A549 (cell line): Measurements from ENCODE around the gene EXOSC5. TPM values are rescaled to one million over a fixed set of nuclear protein-coding genes. Genes with fewer than 3 reads are reported as not detected.
A peak's percentile ranks its signal among the peaks of the same experiment; 100 is the strongest.

ENCODE experiments used
- ATAC-seq, 2 experiments: fragments of 200-7000 bp in 1 of 2; fragments of >200 bp in 1 of 2; cut with Nextera tagmentation in 1 of 2; cut with Tn5 transposase in 1 of 2; 3 replicates each; pipeline versions ENCODE4 v1.8.0 to v1.9.1; 2018 to 2020; ENCODE audit warnings: mild to moderate bottlenecking in 1 of 2, moderate library complexity in 1 of 2
- CTCF ChIA-PET: fragments of 300-600 bp; sonication (Branson Sonifier 250); formaldehyde crosslinking; extraction: SDS; loops from one replicate; lab custom pipeline; 2021; ENCODE audit warnings: antibody characterized with exemption, inconsistent platforms; lab: Yijun Ruan, JAX
- POLR2A ChIA-PET: fragments of 350-600 bp; formaldehyde crosslinking; extraction: SDS; loops from one replicate; lab custom pipeline; 2021; ENCODE audit warnings: antibody characterized with exemption, inconsistent platforms; lab: Yijun Ruan, JAX
- DNase-seq, 2 experiments: peaks; one replicate each; pipeline versions ENCODE4 v3.0.0 to v3.0.0-alpha.2; 2011 to 2016; ENCODE audit warnings: low read depth in 1 of 2, low spot score in 1 of 2
- FAIRE-seq: peaks from 2 replicates; lab custom pipeline; 2011; peaks lifted over from hg19 to GRCh38; lab: Jason Lieb, UNC
- H3K27ac ChIP-seq, 2 experiments: fragments of >200 bp; sonication (Bioruptor Twin); formaldehyde crosslinking; 3 replicates each; pipeline ENCODE4 v1.5.1; 2016 to 2017
- H3K4me1 ChIP-seq: fragments of >200 bp; sonication (Bioruptor Twin); formaldehyde crosslinking; 3 replicates; pipeline ENCODE4 v1.6.1; 2016
- H3K4me2 ChIP-seq: fragments of >200 bp; sonication (Bioruptor Twin); formaldehyde crosslinking; 3 replicates; pipeline ENCODE4 v1.6.1; 2016
- H3K4me3 ChIP-seq: fragments of >200 bp; sonication (Bioruptor Twin); formaldehyde crosslinking; 3 replicates; pipeline ENCODE4 v1.5.1; 2016
- H3K9me3 ChIP-seq: fragments of >200 bp; sonication (Bioruptor Twin); formaldehyde crosslinking; 3 replicates; pipeline ENCODE4 v1.6.1; 2016
- ATOH8 ChIP-seq: fragments of 250-450 bp; sonication (Bioruptor Pico); IDR thresholded peaks from 2 replicates; pipeline ENCODE4 v1.5.0; 2020; ENCODE audit warnings: low read depth, mild to moderate bottlenecking, moderate library complexity
- BHLHE40 ChIP-seq: IDR thresholded peaks from 2 replicates; pipeline ENCODE4 v1.6.1; 2012; ENCODE audit warnings: low read depth, low read length, inconsistent platforms
- CBX2 ChIP-seq: fragments of 200-600 bp; sonication (generic); IDR thresholded peaks from 2 replicates; pipeline ENCODE4 v1.6.1; 2016; ENCODE audit warnings: low read depth, mild to moderate bottlenecking, borderline replicate concordance
- CBX8 ChIP-seq: fragments of 200-600 bp; sonication (generic); IDR thresholded peaks from 2 replicates; pipeline ENCODE4 v1.6.1; 2016
- CEBPB ChIP-seq, 2 experiments: fragments of >200 bp in 1 of 2; sonication (Bioruptor Twin) in 1 of 2; formaldehyde crosslinking in 1 of 2; IDR thresholded peaks; 2 replicates each; pipeline ENCODE4 v1.6.1; 2012 to 2016
- CHD2 ChIP-seq: fragments of 150-350 bp; IDR thresholded peaks from 2 replicates; pipeline ENCODE4 v1.6.1; 2014; ENCODE audit warnings: low read length; ENCODE audit not compliant: partially characterized antibody
- CHD4 ChIP-seq: fragments of 200-600 bp; sonication (generic); IDR thresholded peaks from 2 replicates; pipeline ENCODE4 v1.6.1; 2016; ENCODE audit warnings: antibody characterized with exemption, mild to moderate bottlenecking, borderline replicate concordance
- E2F6 ChIP-seq: IDR thresholded peaks from 2 replicates; pipeline ENCODE4 v1.6.1; 2012; ENCODE audit warnings: low read depth, borderline replicate concordance
- EP300 ChIP-seq, 2 experiments: fragments of >200 bp; sonication (Bioruptor Twin); formaldehyde crosslinking; IDR thresholded peaks; 2 replicates in 1 of 2; 3 replicates in 1 of 2; pipeline ENCODE4 v1.6.1; 2016 to 2017
- ESRRA ChIP-seq: fragments of 150-350 bp; IDR thresholded peaks from 2 replicates; pipeline ENCODE4 v1.6.1; 2014; ENCODE audit warnings: mild to moderate bottlenecking, low read length, borderline replicate concordance
- FOSB ChIP-seq: fragments of 250-450 bp; sonication (Bioruptor Pico); IDR thresholded peaks from 2 replicates; pipeline ENCODE4 v1.5.0; 2020; ENCODE audit warnings: mild to moderate bottlenecking, moderate library complexity
- FOSL2 ChIP-seq, 2 experiments: fragments of 450-650 bp in 1 of 2; fragments of >200 bp in 1 of 2; sonication (Bioruptor Twin) in 1 of 2; formaldehyde crosslinking; IDR thresholded peaks; 2 replicates each; pipeline versions ENCODE4 v1.5.0 to v1.6.1; 2016 to 2020; ENCODE audit warnings: mild to moderate bottlenecking in 1 of 2, moderate library complexity in 1 of 2
- FOXS1 ChIP-seq: fragments of 250-450 bp; sonication (Bioruptor Pico); IDR thresholded peaks from 2 replicates; pipeline ENCODE4 v1.5.0; 2020; ENCODE audit warnings: mild to moderate bottlenecking, moderate library complexity
- GATA3 ChIP-seq: IDR thresholded peaks from 2 replicates; pipeline ENCODE4 v1.6.1; 2012; ENCODE audit warnings: borderline replicate concordance
- HOXB5 ChIP-seq: fragments of 250-450 bp; sonication (Bioruptor Pico); IDR thresholded peaks from 2 replicates; pipeline ENCODE4 v1.5.0; 2020; ENCODE audit warnings: mild to moderate bottlenecking, moderate library complexity
- MYC ChIP-seq: IDR thresholded peaks from 2 replicates; pipeline ENCODE4 v1.6.1; 2012; ENCODE audit warnings: mild to moderate bottlenecking, inconsistent platforms, low read length, improper control_type of control experiment, borderline replicate concordance
- NR3C1 ChIP-seq: fragments of >200 bp; sonication (Bioruptor Twin); formaldehyde crosslinking; IDR thresholded peaks from 3 replicates; pipeline ENCODE4 v1.6.1; 2017
- PHF8 ChIP-seq: fragments of 200-600 bp; sonication (generic); IDR thresholded peaks from 2 replicates; pipeline ENCODE4 v1.6.1; 2016; ENCODE audit warnings: low read depth, mild to moderate bottlenecking, antibody characterized with exemption, moderate library complexity, borderline replicate concordance
- POLR2AphosphoS2 ChIP-seq: conservative IDR thresholded peaks from 2 replicates; pipeline ENCODE4 v1.6.1; 2012; ENCODE audit warnings: low read length, improper control_type of control experiment, inconsistent platforms
- RCOR1 ChIP-seq: fragments of 150-350 bp; IDR thresholded peaks from 2 replicates; pipeline ENCODE4 v1.6.1; 2014; ENCODE audit warnings: antibody characterized with exemption, low read length, low read depth
- RNF2 ChIP-seq: fragments of 200-600 bp; sonication (generic); IDR thresholded peaks from 2 replicates; pipeline ENCODE4 v1.6.1; 2016; ENCODE audit warnings: low read depth, mild to moderate bottlenecking, antibody characterized with exemption, moderate library complexity, borderline replicate concordance
- TFCP2L1 ChIP-seq: fragments of 250-450 bp; sonication (Bioruptor Pico); IDR thresholded peaks from 2 replicates; pipeline ENCODE4 v1.5.0; 2021; ENCODE audit warnings: mild to moderate bottlenecking
- ZFP36 ChIP-seq: fragments of 450-650 bp; IDR thresholded peaks from 2 replicates; pipeline ENCODE4 v1.6.1; 2014; ENCODE audit warnings: borderline replicate concordance; ENCODE audit not compliant: partially characterized antibody
- ZSCAN20 ChIP-seq: fragments of 250-450 bp; sonication (Bioruptor Pico); IDR thresholded peaks from 2 replicates; pipeline ENCODE4 v1.8.0; 2022; ENCODE audit warnings: mild to moderate bottlenecking, moderate library complexity
- WGBS: methylation state at CpG from one replicate; pipeline ENCODE4 v1.1.6; 2017; ENCODE audit errors: missing lambda C conversion rate; 5-methylcytosine and 5-hydroxymethylcytosine counted together
- polyA plus RNA-seq, 4 experiments: library from polyadenylated mRNA; depleted of rRNA in 3 of 4; stranded (reverse); fragments of >200 nt; fragmentation: RNase III in 1 of 4; extraction: RNeasy Plus Mini Kit Qiagen cat#74134 plus additional on column Dnase treatment in 1 of 4; gene quantifications; 2 replicates in 3 of 4; 3 replicates in 1 of 4; pipeline ENCODE4 v1.2.3, GENCODE V29; 2011 to 2017
- small RNA-seq, 6 experiments: library from RNA; depleted of rRNA; stranded (forward); fragments of <200 nt; gene quantifications; one replicate each; pipeline ENCODE3, GENCODE V24; 2012
- TF ChIP-seq, protein P1 (sequence below): IDR thresholded peaks from 2 replicates; pipeline ENCODE4 v1.6.1; 2012
- TF ChIP-seq, protein P2 (sequence below): IDR thresholded peaks from 2 replicates; pipeline ENCODE4 v1.6.1; 2012
- TF ChIP-seq, protein P3 (sequence below): fragments of 450-650 bp; IDR thresholded peaks from 2 replicates; pipeline ENCODE4 v1.6.1; 2014; ENCODE audit warnings: antibody characterized with exemption

Gene EXOSC5
- polyA plus RNA-seq, 2 of the 4 experiments (the other 2 are of a cell fraction) = 63.7 to 109 TPM

DNA sequence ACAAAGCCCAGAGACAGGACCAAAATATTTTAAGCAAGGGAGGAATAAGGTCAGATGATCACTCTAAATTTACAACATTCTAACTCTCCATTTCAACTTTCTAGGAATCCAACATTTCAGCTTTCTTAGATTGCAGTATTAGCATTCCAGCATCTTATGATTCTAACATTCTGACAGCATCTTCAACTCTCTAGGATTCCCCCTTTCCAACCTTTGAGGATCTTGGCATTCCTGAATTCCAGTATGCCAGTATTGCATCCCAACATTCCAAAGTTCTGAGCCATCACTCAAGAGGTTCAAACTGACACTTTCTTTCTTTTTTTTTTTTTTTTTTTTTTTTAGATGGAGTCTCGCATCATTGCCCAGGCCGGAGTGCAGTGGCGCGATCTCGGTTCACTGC lies 57.2 kb downstream of the EXOSC5 start:
- no peak for TF ChIP-seq TFCP2L1 (CRISPR knock-in tag)
- TF ChIP-seq RCOR1 = no peak
- TF ChIP-seq E2F6 = no peak
- TF ChIP-seq, protein P1, sequence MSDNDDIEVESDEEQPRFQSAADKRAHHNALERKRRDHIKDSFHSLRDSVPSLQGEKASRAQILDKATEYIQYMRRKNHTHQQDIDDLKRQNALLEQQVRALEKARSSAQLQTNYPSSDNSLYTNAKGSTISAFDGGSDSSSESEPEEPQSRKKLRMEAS = no peak
- TF ChIP-seq RNF2 = no peak
- no peak for TF ChIP-seq MYC
- no peak for TF ChIP-seq ESRRA
- TF ChIP-seq CHD4 = no peak
- no peak for TF ChIP-seq ZSCAN20
- TF ChIP-seq FOXS1 (CRISPR knock-in tag) = no peak
- peak; percentile 31; the same call in 1 of the 2 replicates for TF ChIP-seq GATA3
- TF ChIP-seq ZFP36 = no peak
- TF ChIP-seq BHLHE40 = no peak
- no peak for TF ChIP-seq NR3C1
- peak in 1 of 2 experiments; percentile 69; a peak in 2 of 4 replicates for TF ChIP-seq CEBPB (IDR thresholded peaks at IDR 0.05)
- TF ChIP-seq CHD2 = no peak
- no peak for TF ChIP-seq CBX8
- no peak for TF ChIP-seq FOSB (CRISPR knock-in tag)
- TF ChIP-seq ATOH8 (CRISPR knock-in tag) = no peak
- no peak for TF ChIP-seq HOXB5
- no peak for TF ChIP-seq POLR2AphosphoS2
- TF ChIP-seq, protein P2, sequence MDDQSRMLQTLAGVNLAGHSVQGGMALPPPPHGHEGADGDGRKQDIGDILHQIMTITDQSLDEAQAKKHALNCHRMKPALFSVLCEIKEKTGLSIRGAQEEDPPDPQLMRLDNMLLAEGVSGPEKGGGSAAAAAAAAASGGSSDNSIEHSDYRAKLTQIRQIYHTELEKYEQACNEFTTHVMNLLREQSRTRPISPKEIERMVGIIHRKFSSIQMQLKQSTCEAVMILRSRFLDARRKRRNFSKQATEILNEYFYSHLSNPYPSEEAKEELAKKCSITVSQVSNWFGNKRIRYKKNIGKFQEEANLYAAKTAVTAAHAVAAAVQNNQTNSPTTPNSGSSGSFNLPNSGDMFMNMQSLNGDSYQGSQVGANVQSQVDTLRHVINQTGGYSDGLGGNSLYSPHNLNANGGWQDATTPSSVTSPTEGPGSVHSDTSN = no peak
- no peak for TF ChIP-seq PHF8
- TF ChIP-seq EP300 (IDR thresholded peaks at IDR 0.05) = no peak
- no peak for TF ChIP-seq CBX2
- TF ChIP-seq, protein P3, sequence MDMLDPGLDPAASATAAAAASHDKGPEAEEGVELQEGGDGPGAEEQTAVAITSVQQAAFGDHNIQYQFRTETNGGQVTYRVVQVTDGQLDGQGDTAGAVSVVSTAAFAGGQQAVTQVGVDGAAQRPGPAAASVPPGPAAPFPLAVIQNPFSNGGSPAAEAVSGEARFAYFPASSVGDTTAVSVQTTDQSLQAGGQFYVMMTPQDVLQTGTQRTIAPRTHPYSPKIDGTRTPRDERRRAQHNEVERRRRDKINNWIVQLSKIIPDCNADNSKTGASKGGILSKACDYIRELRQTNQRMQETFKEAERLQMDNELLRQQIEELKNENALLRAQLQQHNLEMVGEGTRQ = no peak
- TF ChIP-seq FOSL2 (IDR thresholded peaks at IDR 0.05) = 0 out of 2 replicates have a peak, but pooled peaks have one; percentile 20
- TF ChIP-seq FOSL2 (CRISPR knock-in tag; IDR thresholded peaks at IDR 0.05) = peak; percentile 61
- FAIRE-seq = peak; percentile 99
- POLR2A ChIA-PET = interaction anchor here (0.6 to 1.5 kb wide), 2 partner anchors 9 to 24 kb away, joined by 3 read pairs; partner anchors contain the start of gene B9D2

More for the DNA sequence above, 57.2 kb downstream of the EXOSC5 start:
- Histone ChIP-seq H3K4me3 (no peak overlapping the region), H3K4me2 (no peak overlapping the region), H3K27ac (no peak overlapping the region), H3K4me1 (peaks cover 9% of the 10 kb centered on the region), H3K9me3 (no peaks in the 10 kb centered on the region)
- DNase-seq (peak; percentile 66 to 83), ATAC-seq (peak; percentile 64 to 72; a peak in 5 of 6 replicates)
- CTCF ChIA-PET = interaction anchor here (1.1 to 23.9 kb wide), 5 partner anchors 10 to 231 kb away, joined by 3 to 295 read pairs (median 10); partner anchors contain the start of gene TGFB1
- WGBS = 86% methylated on average over 5 of the region's 5 CpGs

Small RNAs within 50 kb of the gene (small RNA-seq; reads per million reads assigned to genes)
- gene RF00017 = 0 reads per million in 6 experiments

Other genes with a start within 250 kb of the EXOSC5 start
- gene CYP2S1, start 204.1 kb downstream of the EXOSC5 start, polyA plus RNA-seq (2011; rRNA removed) = 8.6 and 19.7 TPM in 2 replicates
- 25.2 to 28.1 TPM (median 26.6 TPM) in 3 replicates for gene CYP2S1, start 204.1 kb downstream of the EXOSC5 start, polyA plus RNA-seq (2017; fragmentation: RNase III; extraction: RNeasy Plus Mini Kit Qiagen cat#74134 plus additional on column Dnase treatment)
- 60.1 and 60.3 TPM in 2 replicates for gene AXL, start 178.1 kb downstream of the EXOSC5 start, polyA plus RNA-seq (2011; rRNA removed)
- gene AXL, start 178.1 kb downstream of the EXOSC5 start, polyA plus RNA-seq (2017; fragmentation: RNase III; extraction: RNeasy Plus Mini Kit Qiagen cat#74134 plus additional on column Dnase treatment) = 45.4 to 69.4 TPM (median 47.8 TPM) in 3 replicates
- 89.5 and 117 TPM in 2 replicates for gene HNRNPUL1, start 133.0 kb downstream of the EXOSC5 start, polyA plus RNA-seq (2011; rRNA removed)
- 272 to 278 TPM (median 273 TPM) in 3 replicates for gene HNRNPUL1, start 133.0 kb downstream of the EXOSC5 start, polyA plus RNA-seq (2017; fragmentation: RNase III; extraction: RNeasy Plus Mini Kit Qiagen cat#74134 plus additional on column Dnase treatment)
- 18.7 and 21.4 TPM in 2 replicates for gene CCDC97, start 87.2 kb downstream of the EXOSC5 start, polyA plus RNA-seq (2011; rRNA removed)
- 26.8 to 29.2 TPM (median 27.6 TPM) in 3 replicates for gene CCDC97, start 87.2 kb downstream of the EXOSC5 start, polyA plus RNA-seq (2017; fragmentation: RNase III; extraction: RNeasy Plus Mini Kit Qiagen cat#74134 plus additional on column Dnase treatment)
- gene TGFB1, start 43.4 kb downstream of the EXOSC5 start, polyA plus RNA-seq (2011; rRNA removed) = 6.0 and 13.2 TPM in 2 replicates
- 63.4 to 86.4 TPM (median 83.2 TPM) in 3 replicates for gene TGFB1, start 43.4 kb downstream of the EXOSC5 start, polyA plus RNA-seq (2017; fragmentation: RNase III; extraction: RNeasy Plus Mini Kit Qiagen cat#74134 plus additional on column Dnase treatment)
- gene B9D2, start 33.2 kb downstream of the EXOSC5 start, polyA plus RNA-seq (2011; rRNA removed) = 17.5 and 19.6 TPM in 2 replicates
- 22.5 to 26.1 TPM (median 24.4 TPM) in 3 replicates for gene B9D2, start 33.2 kb downstream of the EXOSC5 start, polyA plus RNA-seq (2017; fragmentation: RNase III; extraction: RNeasy Plus Mini Kit Qiagen cat#74134 plus additional on column Dnase treatment)
- gene TMEM91, start 20.8 kb downstream of the EXOSC5 start, polyA plus RNA-seq (2011; rRNA removed) = 5.2 and 6.8 TPM in 2 replicates
- 3.7 to 4.6 TPM (median 4.0 TPM) in 3 replicates for gene TMEM91, start 20.8 kb downstream of the EXOSC5 start, polyA plus RNA-seq (2017; fragmentation: RNase III; extraction: RNeasy Plus Mini Kit Qiagen cat#74134 plus additional on column Dnase treatment)
- gene BCKDHA, start 459 bp upstream of the EXOSC5 start, polyA plus RNA-seq (2011; rRNA removed) = 42.9 and 43.9 TPM in 2 replicates
- 39.2 to 46.4 TPM (median 44.4 TPM) in 3 replicates for gene BCKDHA, start 459 bp upstream of the EXOSC5 start, polyA plus RNA-seq (2017; fragmentation: RNase III; extraction: RNeasy Plus Mini Kit Qiagen cat#74134 plus additional on column Dnase treatment)
- gene B3GNT8, start 30.0 kb upstream of the EXOSC5 start, polyA plus RNA-seq (2011; rRNA removed) = not detected in 2 replicates
- 0.11 to 0.20 TPM in 2 of 3 replicates, not detected in the other for gene B3GNT8, start 30.0 kb upstream of the EXOSC5 start, polyA plus RNA-seq (2017; fragmentation: RNase III; extraction: RNeasy Plus Mini Kit Qiagen cat#74134 plus additional on column Dnase treatment)
- 128 and 132 TPM in 2 replicates for gene DMAC2, start 42.6 kb upstream of the EXOSC5 start, polyA plus RNA-seq (2011; rRNA removed)
- 155 to 161 TPM (median 158 TPM) in 3 replicates for gene DMAC2, start 42.6 kb upstream of the EXOSC5 start, polyA plus RNA-seq (2017; fragmentation: RNase III; extraction: RNeasy Plus Mini Kit Qiagen cat#74134 plus additional on column Dnase treatment)
- 0.24 and 0.26 TPM in 2 replicates for gene ERICH4, start 45.8 kb upstream of the EXOSC5 start, polyA plus RNA-seq (2011; rRNA removed)
- gene ERICH4, start 45.8 kb upstream of the EXOSC5 start, polyA plus RNA-seq (2017; fragmentation: RNase III; extraction: RNeasy Plus Mini Kit Qiagen cat#74134 plus additional on column Dnase treatment) = 0.10 TPM in 1 of 3 replicates, not detected in the others
- gene CEACAM21, start 178.8 kb upstream of the EXOSC5 start, polyA plus RNA-seq (2011; rRNA removed) = not detected in 2 replicates
- not detected in 3 replicates for gene CEACAM21, start 178.8 kb upstream of the EXOSC5 start, polyA plus RNA-seq (2017; fragmentation: RNase III; extraction: RNeasy Plus Mini Kit Qiagen cat#74134 plus additional on column Dnase treatment)
- gene CEACAM4, start 229.7 kb upstream of the EXOSC5 start, polyA plus RNA-seq (2011; rRNA removed) = not detected in 2 replicates
- not detected in 3 replicates for gene CEACAM4, start 229.7 kb upstream of the EXOSC5 start, polyA plus RNA-seq (2017; fragmentation: RNase III; extraction: RNeasy Plus Mini Kit Qiagen cat#74134 plus additional on column Dnase treatment)